Right lobe of liver (tissue), 4 donors: ENCODE measurements around the gene AJAP1.
"Not testable (repeated sequence)": the region's sequence is repeated elsewhere in the genome, so short reads cannot be mapped to it uniquely, and the experiment has no call there.

ENCODE experiments used
- CTCF ChIP-seq, 4 donors: fragments of 200-600 bp in 3 of 4; fragments of 450-650 bp in 1 of 4; IDR thresholded peaks; one replicate each; pipeline versions ENCODE4 v1.5.1 to v1.8.0; 2016 to 2022; ENCODE audit warnings: antibody characterized with exemption in 4 of 4, mild to moderate bottlenecking in 2 of 4
- POLR2A ChIP-seq: fragments of 450-650 bp; IDR thresholded peaks from one replicate; pipeline ENCODE4 v1.6.1; 2017; ENCODE audit warnings: antibody characterized with exemption, mild to moderate bottlenecking
- donor health status: DM: no; HTN: no; CAD: no.
- donor health status: DM: no; HTN: no; CAD: no.
- donor health status: DM: no; HTN: yes; CAD: no.

DNA sequence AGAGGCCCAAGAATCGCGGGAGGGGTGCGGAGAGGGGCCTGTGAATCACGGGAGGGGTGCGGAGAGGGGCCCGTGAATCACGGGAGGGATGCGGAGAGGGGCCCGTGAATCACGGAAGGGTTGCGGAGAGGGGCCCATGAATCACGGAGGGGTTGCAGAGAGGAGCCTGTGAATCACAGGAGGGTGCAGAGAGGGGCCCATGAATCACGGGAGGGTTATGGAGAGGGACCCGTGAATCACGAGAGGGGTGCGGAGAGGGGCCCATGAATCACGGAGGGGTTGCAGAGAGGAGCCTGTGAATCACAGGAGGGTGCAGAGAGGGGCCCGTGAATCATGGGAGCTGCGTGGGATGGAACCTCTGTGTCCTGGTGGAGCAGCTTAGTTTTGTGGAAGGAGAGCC, 12.3 kb downstream of the AJAP1 start:
- TF ChIP-seq POLR2A; CTCF (IDR thresholded peaks at IDR 0.05): not testable (repeated sequence)
